Suprapubic skin (tissue), 4 donors: ENCODE measurements around the gene NEDD9.

Experiments
- CTCF ChIP-seq, 2 donors: fragments of 200-600 bp in 1 of 2; fragments of 450-650 bp in 1 of 2; sonication (generic) in 1 of 2; IDR thresholded peaks; one replicate each; pipeline ENCODE4 v1.5.1; 2016 to 2019; ENCODE audit warnings: antibody characterized with exemption in 2 of 2, mild to moderate bottlenecking in 1 of 2, moderate library complexity in 1 of 2
- POLR2A ChIP-seq, 2 donors: fragments of 450-650 bp; IDR thresholded peaks; one replicate each; pipeline ENCODE4 v1.6.1; 2017; ENCODE audit warnings: antibody characterized with exemption in 2 of 2, mild to moderate bottlenecking in 2 of 2, moderate library complexity in 2 of 2
- POLR2AphosphoS5 ChIP-seq, 3 donors: sonication (generic); formaldehyde crosslinking; IDR thresholded peaks; one replicate each; pipeline ENCODE4 v1.6.1; 2017; ENCODE audit warnings: antibody characterized with exemption in 3 of 3

- no peak for TF ChIP-seq POLR2AphosphoS5 (IDR thresholded peaks at IDR 0.05)
- TF ChIP-seq POLR2A (IDR thresholded peaks at IDR 0.05): no peak
- no peak for TF ChIP-seq CTCF (IDR thresholded peaks at IDR 0.05)
These were observed 47.1 kb downstream of the NEDD9 start for GRCh38 chr6:11185204-11185842.
